Ectodermal cell (in vitro differentiated cells): ENCODE results near the gene KATNB1.

Experiments used
- H3K27ac ChIP-seq: 2 replicates; pipeline ENCODE4 v1.7.0; 2013; ENCODE audit warnings: mild to moderate bottlenecking, low read depth, low read length; ENCODE audit not compliant: insufficient read depth, poor library complexity, severe bottlenecking
- H3K27me3 ChIP-seq: 2 replicates; pipeline ENCODE4 v1.7.0; 2013; ENCODE audit warnings: mild to moderate bottlenecking, low read length; ENCODE audit not compliant: insufficient read depth, control insufficient read depth, poor library complexity, severe bottlenecking
- H3K36me3 ChIP-seq: one replicate; pipeline ENCODE4 v1.7.0; 2013; ENCODE audit warnings: low read length; ENCODE audit not compliant: control insufficient read depth, insufficient read depth
- H3K4me1 ChIP-seq: one replicate; pipeline ENCODE4 v1.7.0; 2013; ENCODE audit warnings: low read length; ENCODE audit not compliant: control insufficient read depth, insufficient read depth
- H3K4me3 ChIP-seq: 2 replicates; pipeline ENCODE4 v1.7.0; 2013; ENCODE audit warnings: low read depth, low read length, control low read depth; ENCODE audit not compliant: insufficient read depth
- H3K9me3 ChIP-seq: 2 replicates; pipeline ENCODE4 v1.7.0; 2013; ENCODE audit warnings: mild to moderate bottlenecking, low read length, moderate library complexity; ENCODE audit not compliant: control insufficient read depth
- WGBS, 2 experiments: methylation state at CpG; one replicate each; pipeline ENCODE4 v1.1.7; 2013; ENCODE audit warnings: missing lambda C conversion rate in 2 of 2; 5-methylcytosine and 5-hydroxymethylcytosine counted together

The KATNB1 gene

DNA sequence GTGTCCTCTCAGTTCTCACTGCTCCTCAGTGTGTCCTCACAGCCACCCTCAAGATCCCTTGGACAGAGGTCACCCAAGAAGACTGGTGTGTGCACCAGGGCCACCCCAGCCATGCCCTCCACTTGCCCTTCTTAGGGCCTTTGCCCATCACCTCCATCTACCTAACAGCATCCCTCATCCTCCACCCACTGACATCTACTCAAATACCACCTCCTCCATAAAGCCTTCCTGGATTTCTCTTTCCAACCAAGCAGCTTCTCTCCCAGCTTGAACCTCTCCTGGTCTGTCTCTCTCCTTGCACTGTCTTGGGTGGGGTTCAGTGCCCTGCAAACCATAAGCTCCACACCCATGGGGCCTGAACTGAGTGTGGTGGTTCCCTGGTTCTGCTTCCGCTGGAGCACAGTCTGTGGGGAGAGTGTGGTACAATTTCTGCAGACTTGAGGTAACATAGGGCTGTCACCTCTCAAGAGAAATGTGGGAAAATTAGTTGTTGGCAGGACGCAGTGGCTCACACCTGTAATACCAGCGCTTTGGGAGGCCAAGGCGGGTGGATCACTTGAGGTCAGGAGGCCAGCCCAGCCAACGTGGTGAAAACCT is 14.4 kb downstream of the KATNB1 start:
- no peaks in the 10 kb centered on the region for H3K9me3 ChIP-seq
- no peak overlapping the region for H3K4me3 ChIP-seq
- H3K4me1 ChIP-seq = peaks cover 10% of the 10 kb centered on the region
- H3K27me3 ChIP-seq = no peaks in the 10 kb centered on the region
- H3K27ac ChIP-seq = no peak overlapping the region
- peaks cover under 1% of the 10 kb centered on the region for H3K36me3 ChIP-seq
- WGBS, 2 experiments = 88 to 92% methylated on average over 5 of the region's 5 CpGs

DNA sequence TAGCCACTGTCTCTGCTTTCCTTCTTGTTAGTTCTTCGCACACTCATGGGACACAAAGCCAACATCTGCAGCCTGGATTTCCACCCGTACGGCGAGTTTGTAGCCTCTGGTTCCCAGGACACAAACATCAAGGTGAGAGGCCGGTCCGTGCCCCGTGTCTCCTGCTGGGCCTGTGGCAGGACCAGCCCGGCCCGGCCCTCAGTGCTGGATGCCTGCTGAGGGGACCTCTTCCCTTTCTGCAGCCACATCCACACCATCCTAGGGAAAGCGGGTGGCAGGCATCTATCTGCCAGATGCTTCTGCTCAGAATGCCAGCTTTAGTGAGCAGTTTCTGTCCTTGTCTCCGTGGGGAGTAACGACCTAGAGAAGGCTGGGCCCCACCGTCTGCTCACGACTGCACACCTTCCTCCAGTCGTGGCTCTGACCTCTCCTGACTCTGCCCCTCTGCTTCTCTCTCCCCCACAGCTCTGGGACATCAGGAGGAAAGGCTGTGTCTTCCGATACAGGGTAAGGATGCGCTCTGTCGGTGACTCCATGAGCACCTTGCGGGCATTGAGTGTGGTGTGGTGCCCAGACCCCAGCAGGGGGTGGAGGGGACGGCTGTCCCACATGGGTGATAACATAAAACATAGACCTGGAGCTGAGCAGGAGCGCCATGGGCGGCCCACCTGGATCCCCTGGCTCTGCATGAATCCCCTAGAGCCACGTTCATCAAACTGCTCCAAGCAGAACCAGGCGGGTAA is 15.4 kb downstream of the KATNB1 start:
- Histone ChIP-seq H3K27me3 (no peaks in the 10 kb centered on the region), H3K36me3 (no peaks in the 10 kb centered on the region), H3K27ac (no peak overlapping the region), H3K9me3 (no peaks in the 10 kb centered on the region), H3K4me1 (peaks cover 10% of the 10 kb centered on the region), H3K4me3 (no peak overlapping the region)
- 91 to 93% methylated on average over 24 of the region's 24 CpGs for WGBS, 2 experiments

DNA sequence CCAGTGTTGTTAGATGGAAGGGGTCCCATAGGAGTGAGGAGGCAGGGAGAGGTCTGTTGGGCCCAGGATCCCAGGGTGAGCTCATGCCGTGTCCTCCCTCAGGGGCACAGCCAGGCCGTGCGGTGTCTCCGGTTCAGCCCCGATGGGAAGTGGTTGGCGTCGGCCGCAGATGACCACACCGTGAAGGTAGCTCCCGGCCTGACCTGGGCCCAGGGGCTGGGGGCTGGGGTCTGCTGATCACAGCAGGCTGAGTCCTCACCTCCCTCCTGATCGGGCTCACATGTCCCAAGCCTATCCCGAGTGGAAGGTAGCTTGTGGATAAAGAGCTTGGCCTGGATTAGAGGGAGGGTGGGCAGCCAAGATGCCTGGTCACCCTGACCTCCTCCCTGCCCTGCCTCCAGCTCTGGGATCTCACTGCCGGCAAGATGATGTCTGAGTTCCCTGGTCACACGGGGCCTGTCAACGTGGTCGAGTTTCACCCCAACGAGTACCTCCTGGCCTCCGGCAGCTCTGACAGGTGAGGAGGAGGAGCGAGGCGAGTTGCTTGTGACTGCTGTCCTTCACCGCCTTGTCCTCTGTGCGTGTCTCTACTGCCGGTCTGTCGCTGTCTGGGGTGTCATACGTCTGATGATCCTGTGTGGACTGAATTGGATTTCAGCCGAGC is 16.1 kb downstream of the KATNB1 start:
- WGBS, 2 experiments = 95% methylated on average over 26 of the region's 26 CpGs
- Histone ChIP-seq H3K4me3 (no peak overlapping the region), H3K27me3 (no peaks in the 10 kb centered on the region), H3K9me3 (no peaks in the 10 kb centered on the region), H3K27ac (no peak overlapping the region), H3K4me1 (peaks cover 10% of the 10 kb centered on the region), H3K36me3 (no peaks in the 10 kb centered on the region)

DNA sequence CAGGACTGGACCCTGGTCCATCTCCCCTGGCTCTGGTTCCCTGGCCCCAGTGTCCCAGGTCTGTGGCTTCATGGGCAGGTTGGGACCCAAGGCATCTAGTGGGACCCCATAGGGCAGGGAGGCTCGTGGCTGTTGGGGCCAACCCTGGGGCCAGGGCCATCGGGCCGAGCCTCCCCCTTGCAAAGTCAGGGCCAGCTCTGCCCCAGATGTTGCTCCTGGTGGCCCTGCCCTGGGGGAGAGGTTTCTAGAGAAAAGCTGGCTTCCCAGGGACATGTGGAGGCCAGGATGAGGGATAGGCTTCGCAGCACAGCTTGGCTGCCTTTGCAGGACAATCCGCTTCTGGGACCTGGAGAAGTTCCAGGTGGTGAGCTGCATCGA is 16.6 kb downstream of the KATNB1 start:
- Histone ChIP-seq H3K27me3 (no peaks in the 10 kb centered on the region), H3K4me3 (no peak overlapping the region), H3K36me3 (no peaks in the 10 kb centered on the region), H3K27ac (no peak overlapping the region), H3K4me1 (peaks cover 8% of the 10 kb centered on the region), H3K9me3 (no peaks in the 10 kb centered on the region)
- WGBS, 2 experiments = 94% methylated on average over 6 of the region's 6 CpGs

DNA sequence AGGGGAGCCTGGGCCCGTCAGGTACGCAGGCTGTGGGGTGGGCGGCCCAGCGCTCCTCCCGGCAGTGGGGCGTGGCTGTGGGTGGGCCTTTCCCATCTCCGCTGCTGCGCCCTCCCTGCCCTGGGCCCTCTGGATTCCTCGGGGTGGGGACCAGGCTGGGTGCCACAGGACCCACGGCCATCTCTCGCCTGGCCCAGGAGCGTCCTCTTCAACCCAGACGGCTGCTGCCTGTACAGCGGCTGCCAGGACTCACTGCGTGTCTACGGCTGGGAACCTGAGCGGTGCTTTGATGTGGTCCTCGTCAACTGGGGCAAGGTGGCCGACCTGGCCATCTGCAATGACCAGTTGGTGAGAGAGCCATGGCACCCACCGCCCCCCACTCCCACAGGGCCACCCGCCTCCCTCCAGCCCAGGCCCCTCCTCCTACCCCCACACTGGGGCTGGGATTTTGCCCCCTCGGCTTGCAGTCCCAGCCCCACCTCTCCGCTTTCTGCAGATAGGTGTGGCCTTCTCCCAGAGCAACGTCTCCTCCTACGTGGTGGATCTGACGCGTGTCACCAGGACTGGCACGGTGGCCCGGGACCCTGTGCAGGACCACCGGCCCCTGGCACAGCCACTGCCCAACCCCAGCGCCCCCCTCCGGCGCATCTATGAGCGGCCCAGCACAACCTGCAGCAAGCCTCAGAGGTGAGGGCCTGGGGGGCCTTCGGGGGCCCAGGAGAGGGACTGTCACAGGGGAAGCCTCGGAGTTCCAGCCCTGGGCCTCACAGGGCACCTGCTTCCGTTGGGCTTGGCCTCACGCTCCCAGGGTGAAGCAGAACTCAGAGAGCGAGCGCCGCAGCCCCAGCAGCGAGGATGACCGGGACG is 17.2 kb downstream of the KATNB1 start:
- peaks cover 2% of the 10 kb centered on the region for H3K4me1 ChIP-seq
- no peak overlapping the region for H3K27ac ChIP-seq
- no peak overlapping the region for H3K4me3 ChIP-seq
- H3K9me3 ChIP-seq = no peaks in the 10 kb centered on the region
- H3K27me3 ChIP-seq = no peaks in the 10 kb centered on the region
- H3K36me3 ChIP-seq = no peaks in the 10 kb centered on the region
- WGBS, 2 experiments = 91 to 92% methylated on average over 44 of the region's 44 CpGs

DNA sequence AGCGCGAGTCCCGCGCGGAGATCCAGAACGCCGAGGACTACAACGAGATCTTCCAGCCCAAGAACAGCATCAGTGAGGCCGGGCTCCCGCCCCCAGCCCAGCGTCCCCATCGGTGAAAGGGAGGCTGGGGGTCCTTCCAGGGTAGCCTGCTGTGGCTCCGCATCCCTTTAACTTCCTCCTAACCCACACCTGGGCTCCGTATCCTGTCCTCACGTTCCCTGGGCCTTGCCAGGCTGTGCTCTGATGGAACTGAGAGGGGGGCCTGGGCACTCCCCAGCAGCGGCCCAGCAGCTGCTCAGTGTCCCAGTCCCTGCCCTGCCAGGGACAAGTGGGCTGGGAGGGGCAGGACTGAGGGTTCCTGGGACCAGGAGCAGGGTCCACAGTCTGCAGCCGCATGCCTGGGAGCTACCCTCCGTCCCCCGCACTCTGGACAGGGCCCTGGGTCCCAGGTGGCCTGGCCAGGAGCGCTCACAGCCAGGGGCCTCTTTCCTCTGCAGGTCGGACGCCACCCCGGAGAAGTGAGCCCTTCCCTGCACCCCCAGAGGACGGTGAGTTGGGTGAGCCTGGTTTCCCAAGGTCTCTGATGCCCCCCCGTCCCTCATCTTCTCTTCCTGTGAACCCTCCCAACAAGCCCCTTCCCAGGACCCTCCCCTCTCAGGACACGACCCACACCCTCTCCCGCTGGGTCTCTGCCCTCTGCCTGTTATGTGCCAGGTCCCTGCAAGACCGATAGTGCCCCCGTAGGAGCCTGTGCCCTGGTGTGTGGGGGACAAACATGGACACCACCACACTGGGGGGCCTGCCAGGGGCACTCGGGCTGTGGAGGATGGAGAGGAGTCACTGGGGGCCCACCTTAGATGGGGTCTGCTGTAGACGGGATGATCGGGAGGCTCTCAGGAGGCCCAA is 18.1 kb downstream of the KATNB1 start:
- WGBS, 2 experiments = 93 to 95% methylated on average over 32 of the region's 32 CpGs
- H3K9me3 ChIP-seq = no peaks in the 10 kb centered on the region
- H3K4me1 ChIP-seq = no peaks in the 10 kb centered on the region
- no peak overlapping the region for H3K27ac ChIP-seq
- no peaks in the 10 kb centered on the region for H3K36me3 ChIP-seq
- H3K27me3 ChIP-seq = no peaks in the 10 kb centered on the region
- no peak overlapping the region for H3K4me3 ChIP-seq

- H3K9me3 ChIP-seq = no peaks in the 10 kb centered on the region
- no peaks in the 10 kb centered on the region for H3K36me3 ChIP-seq
- no peak overlapping the region for H3K4me3 ChIP-seq
- H3K4me1 ChIP-seq = no peaks in the 10 kb centered on the region
- no peaks in the 10 kb centered on the region for H3K27me3 ChIP-seq
- no peak overlapping the region for H3K27ac ChIP-seq
- WGBS, 2 experiments = 84 to 86% methylated on average over 9 of the region's 9 CpGs
Observed at GRCh38 chr16:57754354-57755060, 18.9 kb downstream of the KATNB1 start.

DNA sequence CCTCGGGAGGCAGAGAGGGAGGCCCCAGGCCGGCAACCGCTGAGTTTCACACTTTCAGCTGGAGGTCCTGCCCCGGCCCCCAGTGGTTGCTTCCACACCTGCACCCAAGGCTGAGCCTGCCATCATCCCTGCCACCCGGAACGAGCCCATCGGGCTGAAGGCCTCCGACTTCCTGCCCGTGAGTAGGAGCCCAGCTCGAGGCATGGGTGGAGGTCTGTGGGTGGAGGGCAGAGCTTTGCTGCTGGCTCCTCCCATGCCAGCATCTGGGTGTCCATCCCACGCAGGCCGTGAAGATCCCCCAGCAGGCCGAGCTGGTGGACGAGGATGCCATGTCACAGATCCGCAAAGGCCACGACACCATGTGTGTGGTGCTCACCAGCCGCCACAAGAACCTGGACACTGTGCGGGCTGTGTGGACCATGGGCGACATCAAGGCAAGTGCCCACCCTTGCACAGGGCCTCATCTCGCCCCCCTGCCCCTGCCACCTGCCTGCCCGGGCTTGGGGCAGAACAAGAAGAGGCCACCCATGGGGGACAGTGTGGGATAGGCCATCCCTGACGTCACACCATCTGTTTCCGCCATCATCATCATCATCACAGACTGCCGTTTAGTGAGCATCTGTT is 19.6 kb downstream of the KATNB1 start:
- no peaks in the 10 kb centered on the region for H3K27me3 ChIP-seq
- H3K27ac ChIP-seq = no peak overlapping the region
- H3K4me3 ChIP-seq = no peak overlapping the region
- 92 to 93% methylated on average over 24 of the region's 24 CpGs for WGBS, 2 experiments
- no peaks in the 10 kb centered on the region for H3K4me1 ChIP-seq
- no peaks in the 10 kb centered on the region for H3K36me3 ChIP-seq
- no peaks in the 10 kb centered on the region for H3K9me3 ChIP-seq
